NT2/D1 (cell line): Measurements from ENCODE around the gene XYLT2.
"Not testable (repeated sequence)": the region's sequence is repeated elsewhere in the genome, so short reads cannot be mapped to it uniquely, and the experiment has no call there.

ENCODE experiments used
- DNase-seq: peaks from one replicate; pipeline ENCODE4 v3.0.0-alpha.2; 2011; ENCODE audit warnings: low read depth, low spot score
- H3K27me3 ChIP-seq: 2 replicates; pipeline ENCODE4 v1.6.0; 2011; ENCODE audit warnings: mild to moderate bottlenecking; ENCODE audit not compliant: insufficient read length, insufficient read depth
- H3K36me3 ChIP-seq: 2 replicates; pipeline ENCODE4 v1.6.1; 2011; ENCODE audit warnings: mild to moderate bottlenecking, low read length, mixed read lengths; ENCODE audit not compliant: insufficient read depth, insufficient read length
- H3K4me1 ChIP-seq: 2 replicates; pipeline ENCODE4 v1.5.1; 2011; ENCODE audit not compliant: insufficient read depth, insufficient read length
- H3K4me3 ChIP-seq: 2 replicates; pipeline ENCODE4 v1.5.1; 2011; ENCODE audit warnings: low read depth; ENCODE audit not compliant: insufficient read length
- H3K9ac ChIP-seq: 2 replicates; pipeline ENCODE4 v1.6.0; 2011; ENCODE audit warnings: low read depth; ENCODE audit not compliant: insufficient read length
- H3K9me3 ChIP-seq: 2 replicates; pipeline ENCODE4 v1.5.1; 2011; ENCODE audit warnings: mild to moderate bottlenecking, low read length; ENCODE audit not compliant: insufficient read depth
- SUZ12 ChIP-seq: IDR thresholded peaks from 2 replicates; pipeline ENCODE4 v1.6.1; 2011; ENCODE audit not compliant: insufficient read length, insufficient read depth; ENCODE audit errors: extremely low read depth
- YY1 ChIP-seq: IDR thresholded peaks from 2 replicates; pipeline ENCODE4 v1.6.1; 2011; ENCODE audit not compliant: insufficient read length, insufficient read depth
- ZNF274 ChIP-seq: IDR thresholded peaks from 2 replicates; pipeline ENCODE4 v1.6.1; 2011; ENCODE audit warnings: mild to moderate bottlenecking, low read depth, low read length

The XYLT2 gene

GRCh38 chr17:50405351-50405750, 59.4 kb downstream of the XYLT2 start:
- H3K4me3 ChIP-seq, H3K9ac ChIP-seq, H3K36me3 ChIP-seq, DNase-seq, H3K9me3 ChIP-seq, H3K4me1 ChIP-seq, H3K27me3 ChIP-seq: not testable (repeated sequence)

DNA sequence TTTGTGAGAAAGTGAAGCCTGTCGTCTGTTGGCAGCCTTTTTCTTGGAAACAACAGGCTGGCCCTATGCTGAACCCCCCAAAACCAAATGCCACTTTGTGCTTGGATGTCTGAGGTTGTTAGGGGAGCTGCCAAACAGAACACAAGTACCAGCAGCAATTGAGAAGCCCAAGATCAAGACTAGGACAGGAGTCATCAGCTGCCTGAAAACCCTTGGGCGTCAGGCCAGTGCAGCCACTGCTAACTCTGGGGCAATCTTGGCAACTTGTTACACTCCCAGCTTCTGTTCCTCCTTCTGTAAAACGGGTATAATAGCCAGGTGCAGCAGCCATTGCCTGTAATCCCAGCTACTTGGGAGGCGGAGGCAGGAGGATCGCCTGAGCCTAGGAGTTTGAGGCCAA, 60.7 kb downstream of the XYLT2 start:
- TF ChIP-seq ZNF274 (no peak), SUZ12 (no peak), YY1 (no peak)
- H3K4me1 ChIP-seq: peaks cover 3% of the 10 kb centered on the region
- H3K27me3 ChIP-seq: no peaks in the 10 kb centered on the region
- no peak overlapping the region for H3K9ac ChIP-seq
- H3K36me3 ChIP-seq: no peaks in the 10 kb centered on the region
- DNase-seq: no peak
- H3K4me3 ChIP-seq: no peak overlapping the region
- no peaks in the 10 kb centered on the region for H3K9me3 ChIP-seq

DNA sequence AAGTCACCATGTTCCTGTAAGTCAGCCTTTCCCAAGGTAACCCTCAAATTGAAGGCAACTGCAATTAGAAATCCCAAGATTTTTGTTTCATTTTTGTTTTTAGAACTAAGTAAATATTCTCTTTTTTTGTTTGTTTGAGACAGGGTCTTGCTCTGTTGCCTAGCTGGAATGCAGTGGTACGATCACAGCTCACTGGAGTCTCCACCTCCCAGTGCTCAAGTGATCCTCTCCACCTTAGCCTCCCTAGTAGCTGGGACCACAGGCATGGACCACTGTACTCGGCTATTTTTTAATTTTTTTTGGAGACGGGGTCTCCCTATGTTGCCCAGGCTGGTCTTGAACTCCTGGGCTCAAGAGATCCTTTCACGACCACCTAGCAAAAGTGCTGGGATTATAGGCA, 62.0 kb downstream of the XYLT2 start:
- H3K4me3 ChIP-seq: no peak overlapping the region
- no peak for TF ChIP-seq SUZ12
- no peak for TF ChIP-seq YY1
- no peak for TF ChIP-seq ZNF274
- no peaks in the 10 kb centered on the region for H3K36me3 ChIP-seq
- no peaks in the 10 kb centered on the region for H3K27me3 ChIP-seq
- DNase-seq: no peak
- no peaks in the 10 kb centered on the region for H3K4me1 ChIP-seq
- no peak overlapping the region for H3K9ac ChIP-seq
- peaks cover 6% of the 10 kb centered on the region; the same call in 1 of the 2 replicates for H3K9me3 ChIP-seq
